DMS53 treated with DMSO at 0.1 percent for 48 hours (cell line): ENCODE results near the gene SLC2A10.

Experiments used
- DNase-seq: peaks from one replicate; lab custom pipeline; 2025; ENCODE audit not compliant: unreplicated experiment; lab: John Stamatoyannopoulos, UW

Gene SLC2A10

GRCh38 chr20:46761566-46761965 lies 52.1 kb downstream of the SLC2A10 start:
- DNase-seq = no peak

GRCh38 chr20:46764068-46764467 lies 54.6 kb downstream of the SLC2A10 start:
- DNase-seq = no peak

GRCh38 chr20:46765506-46766120 lies 56.2 kb downstream of the SLC2A10 start:
- DNase-seq = no peak

GRCh38 chr20:46767127-46767761 lies 57.8 kb downstream of the SLC2A10 start:
- peak; percentile 68 for DNase-seq

GRCh38 chr20:46770330-46771194 lies 61.1 kb downstream of the SLC2A10 start:
- no peak for DNase-seq

- no peak for DNase-seq
These were observed 61.7 kb downstream of the SLC2A10 start for GRCh38 chr20:46771195-46771588.

GRCh38 chr20:46772901-46773300 lies 63.5 kb downstream of the SLC2A10 start:
- DNase-seq = no peak

- no peak for DNase-seq
These were observed 64.2 kb downstream of the SLC2A10 start for GRCh38 chr20:46773680-46774079.

- no peak for DNase-seq
These were observed 64.8 kb downstream of the SLC2A10 start for GRCh38 chr20:46774236-46774635.

- no peak for DNase-seq
These were observed 65.6 kb downstream of the SLC2A10 start for GRCh38 chr20:46774943-46775560.

- no peak for DNase-seq
These were observed 66.4 kb downstream of the SLC2A10 start for GRCh38 chr20:46775806-46776205.

GRCh38 chr20:46777331-46777730 lies 67.9 kb downstream of the SLC2A10 start:
- DNase-seq = no peak

GRCh38 chr20:46779831-46780230 lies 70.4 kb downstream of the SLC2A10 start:
- no peak for DNase-seq

GRCh38 chr20:46784436-46785127 lies 75.1 kb downstream of the SLC2A10 start:
- no peak for DNase-seq
